NCI-H69 (cell line): Measurements from ENCODE around the gene NKAPL.
"Not testable (repeated sequence)": the region's sequence is repeated elsewhere in the genome, so short reads cannot be mapped to it uniquely, and the experiment has no call there.

ENCODE experiments used
- DNase-seq: peaks from one replicate; lab custom pipeline; 2025; lab: John Stamatoyannopoulos, UW

NKAPL gene

DNA sequence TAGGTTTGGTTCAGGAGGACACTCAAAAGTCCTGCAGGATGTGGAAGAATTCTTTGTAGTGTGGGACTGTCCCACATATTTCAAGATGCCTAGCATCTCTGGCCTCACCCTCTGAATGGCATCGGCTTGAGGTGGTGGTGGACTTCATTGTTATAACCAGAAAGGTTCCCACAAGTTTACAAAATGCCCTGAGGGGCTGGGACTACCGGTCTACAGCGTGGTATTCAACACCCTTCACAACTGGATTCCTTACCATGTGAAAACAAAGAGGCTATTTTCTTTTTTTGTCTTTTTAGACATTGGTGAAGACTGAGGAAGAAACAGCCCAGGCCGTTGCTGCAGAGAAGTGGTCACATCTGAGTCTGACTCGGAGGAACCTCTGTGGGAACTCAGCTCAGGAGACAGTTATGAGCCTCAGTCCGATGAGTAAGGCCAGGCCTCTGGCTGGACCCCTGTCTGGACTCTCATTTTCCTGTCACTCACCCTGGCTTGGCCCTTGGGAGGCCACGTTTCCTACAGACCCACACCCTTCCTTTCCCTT, 37.5 kb downstream of the NKAPL start:
- no peak for DNase-seq

DNA sequence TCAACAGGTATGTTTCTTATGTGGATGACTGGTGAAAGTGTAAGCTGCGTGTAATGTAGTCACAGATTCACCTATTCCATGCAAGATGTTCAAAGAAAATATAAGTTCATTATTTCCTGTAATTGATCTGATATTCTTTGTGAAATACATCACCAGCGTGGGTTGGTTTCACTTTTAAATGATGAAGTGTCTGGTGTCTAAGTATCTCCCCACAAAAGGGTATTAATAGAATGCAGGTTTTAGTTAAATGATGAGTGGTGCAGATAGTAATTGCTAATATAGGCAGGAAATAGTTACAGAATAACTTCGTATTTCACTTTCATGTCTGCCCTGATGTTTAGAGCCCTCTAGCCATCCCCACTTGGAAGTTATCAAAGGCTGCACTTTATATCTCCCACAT, 44.5 kb downstream of the NKAPL start:
- no peak for DNase-seq

DNA sequence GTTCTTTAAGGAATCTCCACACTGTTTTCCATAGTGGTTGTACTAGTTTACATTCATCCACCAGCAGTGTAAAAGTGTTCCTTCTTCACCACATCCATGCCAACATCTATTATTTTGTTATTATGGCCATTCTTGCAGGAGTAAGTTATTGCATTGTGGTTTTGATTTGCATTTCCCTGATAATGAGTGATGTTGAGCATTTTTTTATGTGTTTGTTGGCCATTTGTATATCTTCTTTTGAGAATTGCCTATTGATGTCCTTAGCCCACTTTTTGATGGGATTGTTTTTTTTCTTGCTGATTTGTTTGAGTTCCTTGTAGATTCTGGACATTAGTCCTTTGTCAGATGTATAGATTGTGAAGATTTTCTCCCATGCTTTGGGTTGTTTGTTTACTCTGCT, 47.3 kb downstream of the NKAPL start:
- DNase-seq = not testable (repeated sequence)
